ACHN (cell line): ENCODE data around the gene RIOK3.
"Not testable (repeated sequence)": the region's sequence is repeated elsewhere in the genome, so short reads cannot be mapped to it uniquely, and the experiment has no call there.

Experiments used
- DNase-seq: peaks from one replicate; pipeline ENCODE4 v3.0.0-alpha.2; 2015
- in situ Hi-C: cut with HindIII; loops from 2 replicates; pipeline ENCODE4 v1.10.0; 2017; ENCODE audit warnings: low sequenced_read_pairs, low pct_ligation_motif_present, low pct_unique_long_range_greater_than_20kb

Gene RIOK3, protein sequence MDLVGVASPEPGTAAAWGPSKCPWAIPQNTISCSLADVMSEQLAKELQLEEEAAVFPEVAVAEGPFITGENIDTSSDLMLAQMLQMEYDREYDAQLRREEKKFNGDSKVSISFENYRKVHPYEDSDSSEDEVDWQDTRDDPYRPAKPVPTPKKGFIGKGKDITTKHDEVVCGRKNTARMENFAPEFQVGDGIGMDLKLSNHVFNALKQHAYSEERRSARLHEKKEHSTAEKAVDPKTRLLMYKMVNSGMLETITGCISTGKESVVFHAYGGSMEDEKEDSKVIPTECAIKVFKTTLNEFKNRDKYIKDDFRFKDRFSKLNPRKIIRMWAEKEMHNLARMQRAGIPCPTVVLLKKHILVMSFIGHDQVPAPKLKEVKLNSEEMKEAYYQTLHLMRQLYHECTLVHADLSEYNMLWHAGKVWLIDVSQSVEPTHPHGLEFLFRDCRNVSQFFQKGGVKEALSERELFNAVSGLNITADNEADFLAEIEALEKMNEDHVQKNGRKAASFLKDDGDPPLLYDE

DNA sequence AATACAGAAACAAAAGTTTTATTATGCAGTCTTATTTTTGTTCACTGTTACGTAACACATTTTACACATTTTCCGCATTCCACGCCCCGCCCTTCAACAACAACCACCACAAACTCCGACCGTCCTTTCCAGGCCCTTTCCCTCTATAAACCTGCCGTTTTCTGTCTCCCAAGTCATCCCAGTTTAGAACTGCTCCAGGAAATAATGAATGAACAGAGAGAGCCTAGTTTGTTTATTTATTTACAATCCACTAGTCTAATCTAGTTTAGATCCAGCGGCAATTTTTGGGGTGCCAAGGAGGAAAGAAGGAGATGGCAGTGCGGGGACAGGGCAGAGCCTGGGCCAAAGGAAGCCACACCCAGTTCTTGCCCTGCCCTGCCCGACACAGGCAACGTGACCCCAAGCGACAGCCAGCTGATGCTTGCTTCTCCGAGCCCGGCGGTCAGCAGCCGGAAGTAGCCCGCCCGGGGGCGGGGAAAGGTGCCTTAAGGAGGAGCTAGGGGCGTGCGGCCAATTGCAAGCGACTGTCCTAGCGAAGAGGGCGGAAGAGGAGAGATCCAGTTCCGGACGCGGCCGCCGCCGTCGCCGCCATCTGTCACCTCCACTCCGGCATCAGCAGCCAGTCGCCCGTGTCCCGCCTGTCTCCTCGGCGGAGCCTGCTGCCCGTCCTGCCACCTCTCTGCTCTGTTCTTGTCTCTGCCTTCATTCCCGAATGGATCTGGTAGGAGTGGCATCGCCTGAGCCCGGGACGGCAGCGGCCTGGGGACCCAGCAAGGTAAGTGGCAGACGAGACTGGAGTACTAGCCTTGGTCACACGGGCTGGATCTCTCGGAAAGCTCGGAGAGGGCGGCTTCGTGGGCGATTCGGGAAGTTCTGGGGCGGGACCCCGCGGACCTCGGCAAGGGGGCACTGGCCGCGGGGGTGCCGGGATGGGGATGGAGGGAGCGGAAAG is at the start of gene RIOK3:
RIOK3 (plus strand) TSS at position 560 of the 952 bp plus-strand sequence; CDS start at position 713, 153 bp downstream.
- DNase-seq, result peak; percentile 95
- in situ Hi-C loops, result no loop called here

DNA sequence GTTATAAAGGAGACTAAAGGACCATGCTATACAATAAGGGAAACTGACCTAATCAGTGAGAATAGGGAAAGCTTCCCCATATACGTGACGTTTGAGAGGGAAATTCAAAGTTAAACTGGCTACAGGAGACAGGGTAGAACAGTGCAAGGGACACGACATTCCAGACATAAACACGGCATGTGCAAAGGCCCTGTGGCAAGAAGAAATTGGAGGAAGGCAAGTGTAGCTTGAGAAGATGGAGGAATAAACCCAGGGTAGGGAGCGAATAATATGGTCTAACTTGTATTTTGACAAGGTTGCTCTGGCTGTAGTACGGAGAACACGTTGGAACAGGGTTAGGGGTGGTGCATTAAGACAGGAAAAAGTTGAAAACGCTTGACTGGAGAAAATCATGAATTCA is 49.8 kb upstream of the RIOK3 start:
- in situ Hi-C loops, result no loop called here
- no peak for DNase-seq

DNA sequence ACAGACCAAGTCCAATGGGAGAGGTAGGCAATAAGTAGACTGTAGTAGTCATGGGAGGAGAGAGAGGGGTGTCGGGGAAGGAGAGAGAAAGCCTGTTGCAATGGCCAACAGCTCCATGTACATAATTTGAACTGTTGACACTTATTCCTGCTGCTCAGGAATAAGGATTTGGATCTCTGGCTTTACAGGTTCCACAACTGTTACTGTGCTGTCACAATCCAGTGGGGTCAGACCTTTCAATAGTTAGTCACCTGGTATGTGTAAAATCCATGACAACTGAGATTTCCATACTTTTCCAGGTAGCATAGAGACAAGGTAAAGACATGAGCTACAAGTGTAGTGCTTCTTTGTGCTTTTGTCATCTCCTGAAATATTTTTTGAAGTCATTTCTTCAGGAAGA is 47.5 kb upstream of the RIOK3 start:
- in situ Hi-C loops, result no loop called here
- no peak for DNase-seq

- in situ Hi-C loops, result no loop called here
- no peak for DNase-seq
These were observed 46.8 kb upstream of the RIOK3 start for GRCh38 chr18:23406271-23406787.

GRCh38 chr18:23412351-23412964 is 40.6 kb upstream of the RIOK3 start:
- no peak for DNase-seq
- in situ Hi-C loops, result no loop called here

DNA sequence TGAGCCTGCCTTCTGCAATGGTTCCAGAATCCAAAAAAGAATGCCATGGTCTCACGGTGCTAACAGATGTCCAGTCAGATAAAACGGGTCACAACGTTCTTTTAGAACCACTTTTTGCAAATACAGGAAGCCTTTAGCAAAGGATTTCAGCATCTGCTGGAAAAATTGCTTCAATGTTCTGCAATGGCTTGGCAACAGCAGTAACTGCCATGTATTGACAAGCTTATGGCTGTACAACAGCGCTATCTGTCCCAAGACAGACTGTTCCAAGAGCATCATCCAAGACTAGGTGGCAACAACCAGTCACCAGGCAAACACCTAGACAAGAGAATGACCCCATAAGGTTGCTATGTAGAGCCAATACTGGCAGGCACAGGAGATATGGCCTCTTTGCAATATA is 37.6 kb upstream of the RIOK3 start:
- in situ Hi-C loops, result no loop called here
- no peak for DNase-seq

DNA sequence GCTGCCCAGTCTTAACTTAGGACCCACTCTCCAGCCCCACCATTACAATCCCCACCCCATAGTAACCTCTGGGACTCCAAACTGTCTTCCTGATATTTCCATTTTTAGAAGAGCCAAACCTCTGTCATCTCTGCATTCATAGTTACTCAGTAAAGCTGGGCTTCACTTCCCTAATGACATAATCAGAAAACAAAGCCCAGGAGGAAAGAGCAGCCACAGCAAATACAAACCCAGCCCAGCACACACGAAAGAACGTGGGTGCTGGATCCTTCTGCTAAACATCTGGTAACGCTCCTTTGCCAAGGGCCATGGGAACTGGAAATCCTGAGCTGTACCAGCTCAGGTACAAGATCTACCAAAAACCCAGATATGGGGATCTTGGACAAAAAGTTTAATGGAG is 36.8 kb upstream of the RIOK3 start:
- no peak for DNase-seq
- in situ Hi-C loops, result no loop called here

GRCh38 chr18:23421277-23421676 is 31.8 kb upstream of the RIOK3 start:
- in situ Hi-C loops, result no loop called here
- no peak for DNase-seq

GRCh38 chr18:23422751-23423418 is 30.2 kb upstream of the RIOK3 start:
- no peak for DNase-seq
- in situ Hi-C loops, result no loop called here

- in situ Hi-C loops, result no loop called here
- DNase-seq, result no peak
These were observed 28.5 kb upstream of the RIOK3 start for GRCh38 chr18:23424616-23425015.

- in situ Hi-C loops, result no loop called here
These were observed 24.3 kb upstream of the RIOK3 start for GRCh38 chr18:23428821-23429220.

GRCh38 chr18:23429538-23429937 is 23.5 kb upstream of the RIOK3 start:
- in situ Hi-C loops, DNase-seq: not testable (repeated sequence)

More at GRCh38 chr18:23428821-23429220, 24.3 kb upstream of the RIOK3 start:
- DNase-seq, result no peak

DNA sequence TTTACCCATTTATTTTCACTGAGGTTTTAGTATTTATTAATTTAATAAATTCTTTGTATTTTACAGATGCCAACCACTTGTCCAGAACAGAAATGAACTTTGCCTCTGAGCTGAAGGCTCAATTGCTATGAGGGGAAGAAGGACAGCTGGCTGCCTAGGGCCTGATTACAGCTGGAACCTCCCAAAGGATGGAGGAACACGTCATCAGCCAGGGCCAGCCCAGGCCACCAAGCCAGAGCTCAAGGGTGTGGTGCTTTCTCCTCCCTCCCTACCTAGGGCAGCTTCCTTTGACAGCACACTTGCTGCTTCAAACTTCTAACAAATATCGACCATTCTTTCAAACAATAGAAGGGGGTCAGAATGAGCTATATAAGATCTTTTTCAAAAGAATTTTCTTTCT is 19.7 kb upstream of the RIOK3 start:
- DNase-seq, result no peak
- in situ Hi-C loops, result no loop called here

GRCh38 chr18:23437357-23438045 is 15.6 kb upstream of the RIOK3 start:
- in situ Hi-C loops, result no loop called here
- DNase-seq, result peak; percentile 72

GRCh38 chr18:23438046-23438377 is 15.1 kb upstream of the RIOK3 start:
- in situ Hi-C loops, result no loop called here
- DNase-seq, result no peak

DNA sequence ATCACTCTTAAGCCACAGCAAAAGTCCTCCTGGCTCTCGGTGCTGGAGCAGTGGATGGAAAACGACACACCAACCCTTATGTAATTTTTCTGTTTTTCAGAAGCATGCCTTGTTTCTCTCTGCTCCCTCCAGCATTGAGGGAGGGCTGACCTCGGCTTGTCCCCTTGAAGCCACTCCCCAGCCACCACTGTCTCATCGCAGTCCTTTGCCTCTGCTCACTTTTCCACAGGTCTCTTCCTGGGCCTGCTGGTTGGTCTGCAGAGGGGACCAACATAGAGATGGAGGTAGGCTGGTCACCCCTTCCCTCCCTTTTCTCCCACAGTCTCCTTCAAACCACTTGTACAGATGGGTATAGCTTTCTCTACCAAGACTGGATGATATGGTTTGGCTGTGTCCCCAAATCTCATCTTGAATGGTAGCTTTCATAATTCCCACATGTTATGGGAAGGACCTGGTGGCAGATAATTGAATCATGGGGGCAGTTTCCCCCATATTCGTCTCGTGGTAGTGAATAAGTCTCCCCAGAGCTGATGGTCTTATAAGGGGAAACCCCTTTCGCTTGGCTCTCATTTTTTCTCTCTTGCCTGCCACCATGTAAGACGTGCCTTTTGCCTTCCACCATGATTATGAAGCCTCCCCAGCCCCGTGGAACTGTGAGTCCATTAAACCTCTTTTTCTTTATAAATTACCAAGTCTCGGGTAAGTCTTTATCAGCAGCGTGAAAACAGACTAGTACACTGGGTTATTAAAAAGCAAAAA is 14.3 kb upstream of the RIOK3 start:
- in situ Hi-C loops, result no loop called here
- no peak for DNase-seq

GRCh38 chr18:23440131-23440530 is 13.0 kb upstream of the RIOK3 start:
- DNase-seq, result no peak
- in situ Hi-C loops, result no loop called here
